ENCODE data around the gene VPS37D. TPM values are rescaled to one million over a fixed set of nuclear protein-coding genes. Genes with fewer than 3 reads are reported as not detected.

Gene VPS37D
- polyA plus RNA-seq, 1 donor from 2014 or later = 52.7 TPM

- Histone ChIP-seq H3F3A (ENCODE audit: insufficient read depth, low read length, poor library complexity, severe bottlenecking) (no peaks in the 10 kb centered on the region), H3K4me2 (ENCODE audit: low read length) (no peak overlapping the region), H3K9me2 (ENCODE audit: insufficient read depth, low read length) (no peaks in the 10 kb centered on the region), H4K20me1 (ENCODE audit: insufficient read depth) (no peaks in the 10 kb centered on the region), H3K9ac (ENCODE audit: low read length) (no peak overlapping the region), H3K9me3 (ENCODE audit: low read length) (no peaks in the 10 kb centered on the region), H3K27ac (ENCODE audit: low read length) (no peak overlapping the region), H3K4me3 (ENCODE audit: low read length) (no peak overlapping the region), H3K36me3 (ENCODE audit: insufficient read depth, low read length) (no peaks in the 10 kb centered on the region), H3K27me3 (ENCODE audit: insufficient read depth, low read depth, low read length) (peaks cover 36% of the 10 kb centered on the region), H2AFZ (ENCODE audit: low read depth, low read length) (no peak overlapping the region), H3K79me2 (replicated peaks; ENCODE audit: insufficient read depth, low read length) (no peaks in the 10 kb centered on the region)
- no peak for TF ChIP-seq REST (IDR thresholded peaks at IDR 0.05; ENCODE audit: borderline replicate concordance)
- TF ChIP-seq TAF1 (IDR thresholded peaks at IDR 0.05; ENCODE audit: low read depth) = no peak
- TF ChIP-seq EZH2 (IDR thresholded peaks at IDR 0.05; ENCODE audit: borderline replicate concordance, insufficient read depth, low read length, poor library complexity, severe bottlenecking) = no peak
- no peak for TF ChIP-seq POLR2AphosphoS5 (IDR thresholded peaks at IDR 0.05)
- TF ChIP-seq, protein P1, sequence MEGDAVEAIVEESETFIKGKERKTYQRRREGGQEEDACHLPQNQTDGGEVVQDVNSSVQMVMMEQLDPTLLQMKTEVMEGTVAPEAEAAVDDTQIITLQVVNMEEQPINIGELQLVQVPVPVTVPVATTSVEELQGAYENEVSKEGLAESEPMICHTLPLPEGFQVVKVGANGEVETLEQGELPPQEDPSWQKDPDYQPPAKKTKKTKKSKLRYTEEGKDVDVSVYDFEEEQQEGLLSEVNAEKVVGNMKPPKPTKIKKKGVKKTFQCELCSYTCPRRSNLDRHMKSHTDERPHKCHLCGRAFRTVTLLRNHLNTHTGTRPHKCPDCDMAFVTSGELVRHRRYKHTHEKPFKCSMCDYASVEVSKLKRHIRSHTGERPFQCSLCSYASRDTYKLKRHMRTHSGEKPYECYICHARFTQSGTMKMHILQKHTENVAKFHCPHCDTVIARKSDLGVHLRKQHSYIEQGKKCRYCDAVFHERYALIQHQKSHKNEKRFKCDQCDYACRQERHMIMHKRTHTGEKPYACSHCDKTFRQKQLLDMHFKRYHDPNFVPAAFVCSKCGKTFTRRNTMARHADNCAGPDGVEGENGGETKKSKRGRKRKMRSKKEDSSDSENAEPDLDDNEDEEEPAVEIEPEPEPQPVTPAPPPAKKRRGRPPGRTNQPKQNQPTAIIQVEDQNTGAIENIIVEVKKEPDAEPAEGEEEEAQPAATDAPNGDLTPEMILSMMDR (IDR thresholded peaks at IDR 0.05; ENCODE audit: poor library complexity, severe bottlenecking) = no peak
- no peak for TF ChIP-seq RAD21 (conservative IDR thresholded peaks at IDR 0.05)
- TF ChIP-seq EP300 (conservative IDR thresholded peaks at IDR 0.05; ENCODE audit: poor library complexity, severe bottlenecking) = no peak
- TF ChIP-seq MXI1 (conservative IDR thresholded peaks at IDR 0.05; ENCODE audit: poor library complexity, severe bottlenecking) = no peak
- no peak for TF ChIP-seq SMC3 (conservative IDR thresholded peaks at IDR 0.05; ENCODE audit: poor library complexity)
These were observed 40.8 kb upstream of the VPS37D start for GRCh38 chr7:73626814-73627213.

DNA sequence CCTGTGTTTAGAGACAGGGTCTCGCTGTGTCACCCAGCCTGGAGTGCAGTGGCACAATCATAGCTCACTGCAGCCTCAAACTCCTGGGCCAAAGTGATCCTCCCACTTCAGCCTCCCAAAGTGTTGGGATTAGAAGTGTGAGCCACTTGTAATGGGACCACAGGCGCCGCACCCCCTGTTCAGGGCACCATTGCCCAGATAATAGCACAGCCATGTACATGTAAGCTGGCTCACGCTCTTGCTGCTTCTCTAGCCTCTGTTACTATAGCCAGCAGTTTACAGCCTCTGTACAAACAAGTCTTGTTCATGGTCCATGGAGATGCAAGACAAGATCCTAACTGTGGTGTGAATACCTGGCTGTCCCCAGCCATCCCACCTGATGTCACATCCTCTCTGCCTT, 39.1 kb upstream of the VPS37D start:
- H3K9me3 ChIP-seq (ENCODE audit: low read length) = no peaks in the 10 kb centered on the region
- no peaks in the 10 kb centered on the region for H3K36me3 ChIP-seq (ENCODE audit: insufficient read depth, low read length)
- H3K4me3 ChIP-seq (ENCODE audit: low read length) = no peak overlapping the region
- H3F3A ChIP-seq (ENCODE audit: insufficient read depth, low read length, poor library complexity, severe bottlenecking) = no peaks in the 10 kb centered on the region
- H2AFZ ChIP-seq (ENCODE audit: low read depth, low read length) = no peak overlapping the region
- no peaks in the 10 kb centered on the region for H3K9me2 ChIP-seq (ENCODE audit: insufficient read depth, low read length)
- H3K9ac ChIP-seq (ENCODE audit: low read length) = no peak overlapping the region
- TF ChIP-seq MXI1 (conservative IDR thresholded peaks at IDR 0.05; ENCODE audit: poor library complexity, severe bottlenecking) (no peak), REST (IDR thresholded peaks at IDR 0.05; ENCODE audit: borderline replicate concordance) (no peak), EZH2 (IDR thresholded peaks at IDR 0.05; ENCODE audit: borderline replicate concordance, insufficient read depth, low read length, poor library complexity, severe bottlenecking) (no peak), TAF1 (IDR thresholded peaks at IDR 0.05; ENCODE audit: low read depth) (no peak)
- H3K4me2 ChIP-seq (ENCODE audit: low read length) = no peak overlapping the region
- no peaks in the 10 kb centered on the region for H4K20me1 ChIP-seq (ENCODE audit: insufficient read depth)
- H3K27ac ChIP-seq (ENCODE audit: low read length) = no peak overlapping the region
- peaks cover 23% of the 10 kb centered on the region for H3K27me3 ChIP-seq (ENCODE audit: insufficient read depth, low read depth, low read length)
- no peaks in the 10 kb centered on the region for H3K79me2 ChIP-seq (replicated peaks; ENCODE audit: insufficient read depth, low read length)
